H9 (cell line): Measurements from ENCODE around the gene PPOX. TPM values are rescaled to one million over a fixed set of nuclear protein-coding genes. Genes with fewer than 3 reads are reported as not detected.

ENCODE experiments used
- DNase-seq: peaks from one replicate; pipeline ENCODE4 v3.0.0-alpha.2; 2017
- H2AFZ ChIP-seq: one replicate; pipeline ENCODE4 v1.6.1; 2013; ENCODE audit warnings: mild to moderate bottlenecking, low read length, control low read depth, moderate library complexity
- H2AK5ac ChIP-seq: 2 replicates; pipeline ENCODE4 v1.6.1; 2013; ENCODE audit warnings: low read length, control low read depth, mixed read lengths; ENCODE audit not compliant: insufficient read length
- H2BK120ac ChIP-seq: one replicate; pipeline ENCODE4 v1.6.1; 2013; ENCODE audit warnings: low read depth, mild to moderate bottlenecking, low read length, control low read depth, inconsistent platforms; ENCODE audit not compliant: poor library complexity, severe bottlenecking
- H2BK12ac ChIP-seq: 2 replicates; pipeline ENCODE4 v1.6.1; 2013; ENCODE audit warnings: low read length, control low read depth, mixed read lengths, low read depth; ENCODE audit not compliant: insufficient read length
- H2BK15ac ChIP-seq: 2 replicates; pipeline ENCODE4 v1.6.1; 2013; ENCODE audit warnings: low read depth, low read length, control low read depth
- H2BK20ac ChIP-seq: one replicate; pipeline ENCODE4 v1.6.1; 2013; ENCODE audit warnings: low read depth, mild to moderate bottlenecking, low read length, control low read depth, inconsistent platforms; ENCODE audit not compliant: poor library complexity, severe bottlenecking
- H2BK5ac ChIP-seq: 2 replicates; pipeline ENCODE4 v1.6.1; 2013; ENCODE audit warnings: low read length, control low read depth, mixed read lengths; ENCODE audit not compliant: insufficient read length
- H3K14ac ChIP-seq: 2 replicates; pipeline ENCODE4 v1.6.1; 2013; ENCODE audit warnings: low read length, control low read depth; ENCODE audit not compliant: insufficient read depth
- H3K18ac ChIP-seq: 2 replicates; pipeline ENCODE4 v1.6.1; 2013; ENCODE audit warnings: low read depth, mild to moderate bottlenecking, mixed read lengths, low read length, control low read depth; ENCODE audit not compliant: insufficient read length
- H3K23ac ChIP-seq: 2 replicates; pipeline ENCODE4 v1.6.1; 2013; ENCODE audit warnings: low read length, control low read depth, mixed read lengths, low read depth; ENCODE audit not compliant: insufficient read length
- H3K23me2 ChIP-seq: 2 replicates; pipeline ENCODE4 v1.6.1; 2013; ENCODE audit warnings: low read depth, mild to moderate bottlenecking, mixed read lengths, low read length, control low read depth; ENCODE audit not compliant: insufficient read length, poor library complexity, severe bottlenecking
- H3K27ac ChIP-seq: 2 replicates; pipeline ENCODE4 v1.5.1; 2013; ENCODE audit warnings: low read length, control low read depth, mixed read lengths, low read depth; ENCODE audit not compliant: insufficient read length
- H3K27me3 ChIP-seq: 2 replicates; pipeline ENCODE4 v1.6.1; 2013; ENCODE audit warnings: low read length, control low read depth, inconsistent platforms; ENCODE audit not compliant: insufficient read depth
- H3K4ac ChIP-seq: 2 replicates; pipeline ENCODE4 v1.6.1; 2013; ENCODE audit warnings: low read depth, mild to moderate bottlenecking, control low read depth, inconsistent platforms, low read length, moderate library complexity
- H3K4me1 ChIP-seq: 2 replicates; pipeline ENCODE4 v1.6.1; 2013; ENCODE audit warnings: low read length, control low read depth, inconsistent platforms; ENCODE audit not compliant: insufficient read depth
- H3K4me2 ChIP-seq: 2 replicates; pipeline ENCODE4 v1.6.1; 2013; ENCODE audit warnings: low read length, control low read depth, mixed read lengths; ENCODE audit not compliant: insufficient read length, insufficient read depth
- H3K56ac ChIP-seq: 2 replicates; pipeline ENCODE4 v1.6.1; 2013; ENCODE audit warnings: low read depth, mild to moderate bottlenecking, mixed read lengths, low read length, control low read depth; ENCODE audit not compliant: insufficient read length
- H3K79me1 ChIP-seq: 2 replicates; pipeline ENCODE4 v1.6.1; 2013; ENCODE audit warnings: low read depth, mild to moderate bottlenecking, moderate library complexity, low read length, control low read depth, inconsistent platforms; ENCODE audit not compliant: insufficient read depth, poor library complexity, severe bottlenecking
- H3K79me2 ChIP-seq: 2 replicates; pipeline ENCODE4 v1.6.1; 2013; ENCODE audit warnings: low read length, control low read depth, inconsistent platforms; ENCODE audit not compliant: insufficient read depth
- H3K9ac ChIP-seq: 2 replicates; pipeline ENCODE4 v1.6.1; 2013; ENCODE audit warnings: low read length, control low read depth, mixed read lengths; ENCODE audit not compliant: insufficient read length; ENCODE audit errors: extremely low read depth
- H3K9me3 ChIP-seq: one replicate; pipeline ENCODE4 v1.6.1; 2013; ENCODE audit warnings: low read depth, low read length, inconsistent platforms; ENCODE audit not compliant: control insufficient read depth
- H3T11ph ChIP-seq: one replicate; pipeline ENCODE4 v1.6.1; 2013; ENCODE audit warnings: mild to moderate bottlenecking, low read length, control low read depth, inconsistent platforms
- H4K20me1 ChIP-seq: one replicate; pipeline ENCODE4 v1.6.1; 2013; ENCODE audit not compliant: control insufficient read depth, insufficient read length, insufficient read depth
- H4K5ac ChIP-seq: 2 replicates; pipeline ENCODE4 v1.6.1; 2013; ENCODE audit warnings: low read depth, mild to moderate bottlenecking, mixed read lengths, low read length, control low read depth; ENCODE audit not compliant: insufficient read length
- H4K8ac ChIP-seq: replicated peaks from 2 replicates; pipeline ENCODE4 v1.6.1; 2013; ENCODE audit warnings: low read length, control low read depth, mixed read lengths, low read depth; ENCODE audit not compliant: insufficient read length
- H4K91ac ChIP-seq: 2 replicates; pipeline ENCODE4 v1.6.1; 2013; ENCODE audit warnings: low read depth, mild to moderate bottlenecking, moderate library complexity, mixed read lengths, low read length, control low read depth; ENCODE audit not compliant: insufficient read length
- H3K27ac Mint-ChIP-seq, 3 experiments: 2 replicates in 2 of 3; 3 replicates in 1 of 3; pipeline ENCODE4 v1.8.0; 2020 to 2021; ENCODE audit warnings: mixed read lengths in 3 of 3, mild to moderate bottlenecking in 1 of 3, moderate library complexity in 1 of 3
- H3K27me3 Mint-ChIP-seq: 2 replicates; pipeline ENCODE4 v1.8.0; 2021; ENCODE audit warnings: low read depth, mild to moderate bottlenecking, moderate library complexity, mixed read lengths
- H3K36me3 Mint-ChIP-seq, 3 experiments: 2 replicates in 2 of 3; 3 replicates in 1 of 3; pipeline ENCODE4 v1.8.0; 2020 to 2021; ENCODE audit warnings: low read depth in 3 of 3, mixed read lengths in 3 of 3; ENCODE audit not compliant: insufficient read depth in 1 of 3
- H3K4me1 Mint-ChIP-seq, 2 experiments: 2 replicates each; pipeline ENCODE4 v1.8.0; 2020; ENCODE audit warnings: mixed read lengths in 2 of 2
- H3K4me3 Mint-ChIP-seq, 2 experiments: 2 replicates in 1 of 2; 3 replicates in 1 of 2; pipeline ENCODE4 v1.8.0; 2020 to 2021; ENCODE audit warnings: mild to moderate bottlenecking in 2 of 2, mixed read lengths in 2 of 2, moderate library complexity in 1 of 2
- H3K9me3 Mint-ChIP-seq, 2 experiments: 2 replicates in 1 of 2; 3 replicates in 1 of 2; pipeline ENCODE4 v1.8.0; 2020; ENCODE audit warnings: mild to moderate bottlenecking in 2 of 2, mixed read lengths in 2 of 2, moderate library complexity in 1 of 2
- CTCF ChIP-seq: fragments of 200-600 bp; sonication (generic); conservative IDR thresholded peaks from 3 replicates; pipeline ENCODE4 v1.8.0; 2021; ENCODE audit warnings: antibody characterized with exemption, mild to moderate bottlenecking
- WGBS: extraction: QIAGEN DNeasy Blood & Tissue Kit; methylation state at CpG from one replicate; pipeline ENCODE4 v1.1.7; 2013; ENCODE audit warnings: missing lambda C conversion rate, low lambda C conversion rate, mixed read lengths; ENCODE audit not compliant: insufficient read length; ENCODE audit errors: extremely low coverage; 5-methylcytosine and 5-hydroxymethylcytosine counted together
- total RNA-seq: library from RNA; stranded (reverse); gene quantifications from 2 replicates; pipeline ENCODE4 v1.2.1, GENCODE V29; 2021

PPOX gene
- total RNA-seq, 1 experiment from 2014 or later = 39.8 TPM

GRCh38 chr1:161172349-161172748 is 6.1 kb downstream of the PPOX start:
- Mint-ChIP-seq H3K27ac (no peak overlapping the region), H3K27me3 (no peaks in the 10 kb centered on the region), H3K36me3 (peaks cover 25 to 70% (median 69%) of the 10 kb centered on the region in 3 experiments; a peak in 6 of 7 replicates), H3K4me1 (peaks cover 13 to 18% of the 10 kb centered on the region in 2 experiments), H3K9me3 (no peaks in the 10 kb centered on the region), H3K4me3 (peak overlapping the region in 1 of 2 experiments; percentile 50; a peak in 1 of 5 replicates)
- no peak overlapping the region for H4K5ac ChIP-seq
- H3K4ac ChIP-seq = no peak overlapping the region
- no peak overlapping the region for H2BK12ac ChIP-seq
- no peaks in the 10 kb centered on the region for H4K20me1 ChIP-seq
- H3K4me2 ChIP-seq = no peak overlapping the region
- H3K18ac ChIP-seq = no peak overlapping the region
- H2BK120ac ChIP-seq = no peak overlapping the region
- no peak overlapping the region for H3K23ac ChIP-seq
- TF ChIP-seq CTCF = no peak
- no CpG with 5 or more reads among the region's 1 CpG for WGBS
- no peak overlapping the region for H4K91ac ChIP-seq
- H3K23me2 ChIP-seq = peaks cover 6% of the 10 kb centered on the region
- no peak overlapping the region for H2BK20ac ChIP-seq
- H3K56ac ChIP-seq = no peak overlapping the region
- no peak overlapping the region for H2AFZ ChIP-seq
- H3K4me1 ChIP-seq = no peaks in the 10 kb centered on the region; the same call in 1 of the 2 replicates
- no peak overlapping the region for H2BK5ac ChIP-seq
- H3T11ph ChIP-seq = no peak overlapping the region
- H3K27me3 ChIP-seq = no peaks in the 10 kb centered on the region
- H4K8ac ChIP-seq = no peak overlapping the region
- H3K9ac ChIP-seq = no peak overlapping the region
- H3K79me2 ChIP-seq = no peaks in the 10 kb centered on the region
- no peak overlapping the region for H2BK15ac ChIP-seq
- no peak overlapping the region for H3K14ac ChIP-seq
- no peak for DNase-seq
- no peak overlapping the region for H2AK5ac ChIP-seq
- H3K27ac ChIP-seq = no peak overlapping the region
- no peaks in the 10 kb centered on the region for H3K9me3 ChIP-seq
- no peaks in the 10 kb centered on the region for H3K79me1 ChIP-seq
